ENCODE results near the gene NUP35.
"Not testable (repeated sequence)": the region's sequence is repeated elsewhere in the genome, so short reads cannot be mapped to it uniquely, and the experiment has no call there.

NUP35 gene

DNA sequence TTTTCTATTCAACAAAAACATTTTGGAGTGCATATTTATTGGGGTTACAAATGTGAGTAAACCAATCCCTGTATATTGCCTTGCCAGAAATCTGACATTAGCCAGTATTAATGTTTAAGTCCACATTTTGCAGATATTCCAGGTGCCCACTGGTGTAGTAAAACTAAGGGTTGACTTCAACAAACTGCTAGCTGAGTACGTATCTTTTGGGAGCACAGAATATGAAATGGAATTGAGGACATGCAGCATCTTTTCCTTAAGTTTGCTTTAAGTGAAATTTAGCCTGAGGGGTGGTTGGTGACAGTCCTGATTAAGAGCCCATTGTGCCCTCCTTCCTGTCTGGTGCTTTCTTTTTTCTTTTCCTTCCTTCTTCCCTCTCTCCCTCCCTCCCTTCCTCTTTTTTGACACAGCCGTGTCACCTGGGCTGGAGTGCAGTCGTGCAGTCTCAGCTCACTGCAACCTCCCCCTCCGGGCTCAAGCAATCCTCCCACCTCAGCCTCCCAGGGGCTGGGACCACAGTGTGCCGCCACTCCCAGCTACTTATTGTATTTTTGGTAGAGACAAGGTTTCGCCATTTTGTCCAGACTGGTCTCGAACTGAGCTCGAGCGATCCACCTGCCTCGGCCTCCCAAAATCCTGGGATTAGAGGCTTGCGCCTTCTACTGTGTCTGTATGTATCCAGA, 1.6 kb downstream of the NUP35 start:
- DNase-seq (ENCODE audit: low read depth, low spot score): no peak
- H3K4me3 ChIP-seq (ENCODE audit: low read length): peak overlapping the region; percentile 96

DNA sequence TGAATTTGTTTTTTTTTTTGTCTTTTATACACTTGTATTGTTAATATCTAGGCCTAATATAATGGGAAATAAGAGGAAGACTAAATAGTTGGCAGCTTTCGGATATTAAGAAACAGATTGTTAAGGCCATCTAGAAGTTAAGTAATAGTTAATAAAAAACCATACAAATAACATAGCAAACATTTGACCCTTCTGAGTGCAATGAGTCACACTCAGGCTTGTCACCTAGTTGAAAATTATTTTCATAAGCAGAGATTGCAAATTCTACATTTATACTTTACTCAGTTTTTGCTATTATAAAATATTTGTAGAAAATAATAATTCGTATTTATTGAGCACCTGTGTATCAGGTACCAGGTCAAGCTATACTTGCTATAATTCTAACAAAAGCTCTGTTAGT, 2.4 kb downstream of the NUP35 start:
- no peak overlapping the region for H3K4me3 ChIP-seq (ENCODE audit: low read length)
- DNase-seq (ENCODE audit: low read depth, low spot score): no peak

DNA sequence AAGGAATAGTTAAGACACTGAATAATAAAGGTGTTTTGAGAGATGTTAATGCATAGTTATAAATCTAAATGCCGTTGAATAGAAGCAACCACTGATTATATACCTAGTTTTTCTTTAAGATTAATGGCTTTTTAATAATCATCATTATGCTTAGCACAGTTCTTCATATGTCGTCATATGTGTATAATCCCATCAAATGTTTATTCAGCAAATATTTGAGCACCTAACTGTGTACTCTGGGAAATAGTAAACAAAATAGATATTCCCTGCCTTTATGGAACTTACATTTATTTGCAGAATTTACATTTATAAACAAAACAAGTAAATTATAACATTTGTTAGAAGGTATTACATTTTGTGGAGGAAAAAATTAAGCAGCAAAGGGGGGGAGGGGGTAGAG, 9.8 kb downstream of the NUP35 start:
- no peak overlapping the region for H3K4me3 ChIP-seq (ENCODE audit: low read length)
- no peak for DNase-seq (ENCODE audit: low read depth, low spot score)

DNA sequence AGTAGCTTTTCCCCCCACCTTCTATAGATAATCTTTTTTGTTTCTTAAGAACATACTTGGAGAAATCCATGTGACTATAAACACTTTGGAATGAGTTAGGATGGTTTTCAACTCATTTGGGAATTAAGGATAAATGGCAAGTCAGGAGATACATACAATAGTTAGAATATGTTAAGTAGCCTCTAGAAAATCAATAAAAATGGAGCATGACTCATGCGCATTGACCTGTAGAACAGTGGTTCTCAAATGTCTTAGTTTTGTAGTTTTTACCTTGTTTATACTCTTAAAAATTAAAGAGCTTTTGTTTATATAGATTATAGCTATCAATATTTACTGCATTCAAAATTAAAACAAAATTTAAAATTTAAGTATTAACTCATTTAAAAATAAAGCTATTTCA, 24.7 kb downstream of the NUP35 start:
- no peak overlapping the region for H3K4me3 ChIP-seq (ENCODE audit: low read length)
- no peak for DNase-seq (ENCODE audit: low read depth, low spot score)

DNA sequence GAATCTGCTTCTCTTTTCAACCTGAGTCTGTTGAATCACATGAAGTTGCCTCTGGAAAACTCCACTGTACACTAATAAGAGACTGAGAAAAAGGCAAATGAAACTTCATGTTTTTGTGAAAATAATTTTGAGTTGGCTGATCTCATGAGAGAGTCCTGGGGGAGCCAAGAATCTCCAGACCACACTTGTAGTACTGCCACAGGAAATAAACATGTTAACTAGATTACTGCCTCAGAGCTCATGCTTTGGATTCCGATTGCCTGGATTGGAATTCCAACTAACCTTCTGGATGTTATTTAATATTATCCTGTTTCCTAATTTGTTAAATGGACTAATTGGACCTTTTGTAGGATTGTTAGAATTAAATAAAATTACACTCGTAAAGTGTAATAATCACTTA, 25.2 kb downstream of the NUP35 start:
- no peak overlapping the region for H3K4me3 ChIP-seq (ENCODE audit: low read length)
- DNase-seq (ENCODE audit: low read depth, low spot score): no peak

DNA sequence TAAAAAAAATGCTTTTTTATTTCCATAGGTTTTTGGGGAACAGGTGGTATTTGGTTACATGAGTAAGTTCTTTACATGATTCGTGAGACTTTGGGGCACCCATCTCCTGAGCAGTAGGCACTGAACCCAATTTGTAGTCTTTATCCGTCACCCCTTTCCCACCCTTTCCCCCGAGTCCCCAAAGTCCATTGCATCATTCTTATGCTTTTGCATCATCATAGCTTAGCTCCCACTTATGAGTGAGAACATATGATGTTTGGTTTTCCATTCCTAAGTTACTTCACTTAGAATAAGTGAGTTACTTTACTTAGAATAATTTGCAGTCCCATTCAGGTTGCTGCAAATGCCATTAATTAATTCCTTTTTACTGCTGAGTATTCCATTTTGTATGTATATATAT, 28.0 kb downstream of the NUP35 start:
- not testable (repeated sequence) for DNase-seq (ENCODE audit: low read depth, low spot score); H3K4me3 ChIP-seq (ENCODE audit: low read length)

DNA sequence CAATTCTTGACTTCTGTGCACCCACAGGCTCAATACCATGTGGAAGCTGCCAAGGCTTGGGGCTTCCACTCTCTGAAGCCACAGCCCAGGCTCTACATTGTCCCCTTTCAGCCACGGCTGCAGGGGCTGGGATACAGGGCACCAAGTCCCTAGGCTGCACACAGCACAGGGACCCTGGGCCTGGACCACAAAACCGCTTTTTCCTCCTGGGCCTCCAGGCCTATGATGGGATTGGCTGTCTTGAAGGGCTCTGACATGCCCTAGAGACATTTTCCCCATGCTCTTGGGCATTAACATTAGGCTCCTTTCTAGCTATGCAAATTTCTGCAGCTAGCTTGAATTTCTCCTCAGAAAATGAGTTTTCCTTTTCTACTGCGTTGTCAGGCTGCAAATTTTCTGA, 29.7 kb downstream of the NUP35 start:
- DNase-seq (ENCODE audit: low read depth, low spot score): no peak

DNA sequence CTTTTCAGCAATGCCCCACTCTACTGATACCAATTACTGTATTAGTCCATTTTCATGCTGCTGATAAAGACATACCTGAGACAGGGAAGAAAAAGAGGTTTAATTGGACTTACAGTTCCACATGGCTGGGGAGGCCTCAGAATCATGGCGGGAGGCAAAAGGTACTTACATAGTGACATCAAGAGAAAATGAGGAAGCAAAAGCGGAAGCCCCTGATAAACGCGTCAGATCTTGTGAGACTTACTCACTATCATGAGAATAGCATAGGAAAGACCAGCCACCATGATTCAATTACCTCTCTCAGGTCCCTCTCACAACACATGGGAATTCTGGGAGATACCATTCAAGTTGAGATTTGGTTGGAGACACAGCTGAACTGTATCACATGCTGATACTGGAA, 30.5 kb downstream of the NUP35 start:
- not testable (repeated sequence) for DNase-seq (ENCODE audit: low read depth, low spot score)

More for the DNA sequence above, 29.7 kb downstream of the NUP35 start:
- H3K4me3 ChIP-seq (ENCODE audit: low read length): no peak overlapping the region

DNA sequence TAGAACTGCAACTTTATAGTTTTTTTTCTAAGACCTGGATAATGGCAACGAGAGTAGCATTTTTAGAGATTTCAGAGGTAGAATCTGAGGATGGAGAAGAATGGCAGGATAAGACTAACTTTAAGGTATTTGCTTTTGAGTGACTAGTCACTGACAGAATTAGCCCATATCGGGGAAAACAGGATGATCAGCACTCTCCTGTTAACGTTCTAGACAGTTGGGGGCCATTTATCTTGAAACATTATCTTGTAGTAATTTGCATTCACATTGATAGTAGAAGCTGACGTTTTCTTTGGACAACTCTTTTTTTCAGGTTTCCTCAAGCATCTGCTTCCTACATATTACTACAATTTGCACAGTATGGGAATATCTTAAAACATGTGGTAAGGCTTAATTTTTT, 32.9 kb downstream of the NUP35 start:
- H3K4me3 ChIP-seq (ENCODE audit: low read length): no peak overlapping the region
- no peak for DNase-seq (ENCODE audit: low read depth, low spot score)

More for the DNA sequence above, 30.5 kb downstream of the NUP35 start:
- H3K4me3 ChIP-seq (ENCODE audit: low read length): not testable (repeated sequence)

DNA sequence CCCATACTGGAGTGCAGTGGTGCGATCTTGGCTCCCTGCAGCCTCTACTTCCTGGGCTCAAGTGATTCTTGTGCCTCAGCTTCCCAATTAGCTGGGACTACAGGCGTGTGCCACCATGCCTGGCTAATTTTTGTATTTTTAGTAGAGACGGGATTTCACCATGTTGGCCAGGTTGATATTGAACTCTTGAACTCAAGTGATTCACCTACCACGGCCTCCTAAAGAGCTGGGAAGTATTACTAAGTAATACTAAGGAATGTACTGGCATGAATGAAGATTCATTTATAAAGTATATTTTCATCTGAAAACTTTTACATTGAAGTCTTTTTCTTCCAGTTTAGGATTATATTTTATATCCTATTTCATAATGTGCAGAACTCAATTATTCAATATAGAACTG, 38.1 kb downstream of the NUP35 start:
- no peak for DNase-seq (ENCODE audit: low read depth, low spot score)
- no peak overlapping the region for H3K4me3 ChIP-seq (ENCODE audit: low read length)

DNA sequence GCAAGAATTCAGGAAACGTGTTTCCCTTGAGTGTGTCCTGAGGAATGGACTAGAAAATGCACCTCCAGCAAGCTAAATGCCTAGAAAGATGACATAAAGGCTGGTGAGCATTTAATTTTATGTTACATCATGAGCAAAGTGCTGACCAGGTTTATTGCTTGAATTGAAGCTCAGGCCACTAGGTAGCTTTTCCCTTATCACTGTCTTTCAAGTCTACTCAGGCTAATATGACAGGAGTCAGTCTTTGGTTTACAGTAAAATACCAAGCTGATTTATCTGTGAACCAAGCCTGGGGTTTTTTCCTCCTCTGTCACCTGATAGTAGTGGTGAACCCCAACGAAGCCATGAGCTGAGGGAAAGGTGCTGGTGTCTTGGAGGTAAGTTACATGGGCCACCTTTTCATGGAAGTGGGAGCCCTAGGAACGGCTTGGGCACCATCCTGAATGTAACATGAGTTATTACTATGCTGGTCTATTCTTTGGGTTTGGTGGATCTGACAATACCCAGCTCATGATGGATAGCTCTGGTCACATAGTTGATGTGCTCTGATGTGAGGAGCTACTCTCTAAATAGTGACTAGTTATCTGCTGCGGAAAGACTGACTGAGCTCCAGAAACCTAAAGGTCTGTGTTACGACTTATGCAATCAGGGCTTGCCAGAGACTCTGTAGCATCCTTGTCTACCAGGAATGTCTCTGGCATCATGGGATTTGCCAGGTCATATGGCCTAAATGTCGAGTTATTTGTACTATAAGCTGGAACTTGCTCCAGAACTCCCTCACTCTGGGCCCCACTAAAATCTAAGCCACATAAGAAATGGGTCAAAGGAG, 39.8 kb downstream of the NUP35 start:
- no peak overlapping the region for H3K4me3 ChIP-seq (ENCODE audit: low read length)
- no peak for DNase-seq (ENCODE audit: low read depth, low spot score)

DNA sequence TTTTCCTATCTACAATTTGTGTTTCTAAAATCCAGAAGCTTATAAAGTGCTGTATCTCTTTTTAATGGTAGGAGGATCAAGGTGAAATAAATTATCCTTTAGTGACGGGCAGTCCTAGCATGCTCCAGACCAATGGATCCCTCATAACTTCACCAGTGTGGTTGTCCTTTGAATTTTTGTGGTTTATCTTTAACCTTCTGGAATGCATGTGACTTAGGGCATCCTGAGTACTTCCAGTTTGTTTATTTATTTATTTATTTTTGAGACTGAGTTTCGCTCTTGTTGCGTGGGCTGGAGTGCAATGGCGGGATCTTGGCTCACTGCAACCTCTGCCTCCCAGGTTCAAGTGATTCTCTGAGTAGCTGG, 40.4 kb downstream of the NUP35 start:
- no peak overlapping the region for H3K4me3 ChIP-seq (ENCODE audit: low read length)
- DNase-seq (ENCODE audit: low read depth, low spot score): no peak

DNA sequence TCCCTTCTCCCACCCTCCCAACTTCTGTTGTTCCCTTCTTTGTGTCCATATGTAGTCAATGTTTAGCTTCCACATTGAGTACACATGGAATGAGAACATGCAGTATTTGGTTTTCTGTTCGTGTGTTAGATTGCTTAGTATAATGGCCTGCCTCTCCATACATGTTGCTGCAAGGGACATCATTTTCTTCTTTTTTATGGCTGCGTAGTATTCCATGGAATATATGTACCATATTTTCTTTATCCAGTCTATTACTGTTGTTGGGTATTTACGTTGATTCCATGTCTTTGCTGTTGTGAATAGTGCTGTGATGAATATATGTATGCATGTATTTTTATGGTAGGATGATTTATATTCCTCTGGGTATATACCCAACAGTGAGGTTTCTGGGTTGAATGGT, 42.0 kb downstream of the NUP35 start:
- no peak overlapping the region for H3K4me3 ChIP-seq (ENCODE audit: low read length)
- DNase-seq (ENCODE audit: low read depth, low spot score): no peak

DNA sequence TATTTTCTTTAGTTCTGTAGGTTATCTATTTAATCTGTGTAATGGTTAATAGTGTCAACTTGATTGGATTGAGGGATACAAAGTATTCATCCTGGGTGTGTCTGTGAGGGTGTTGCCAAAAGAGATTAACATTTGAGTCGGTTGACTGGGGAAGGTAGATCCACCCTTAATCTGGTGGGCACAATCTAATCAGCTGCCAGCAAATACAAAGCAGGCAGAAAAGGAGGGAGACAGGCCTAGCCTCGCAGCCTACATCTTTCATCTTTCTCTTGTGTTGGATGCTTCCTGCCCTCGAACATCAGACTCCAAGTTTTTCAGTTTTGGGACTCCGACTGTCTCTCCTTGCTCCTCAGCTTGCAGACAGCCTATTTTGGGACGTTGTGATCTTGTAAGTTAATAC, 42.7 kb downstream of the NUP35 start:
- not testable (repeated sequence) for DNase-seq (ENCODE audit: low read depth, low spot score); H3K4me3 ChIP-seq (ENCODE audit: low read length)

DNA sequence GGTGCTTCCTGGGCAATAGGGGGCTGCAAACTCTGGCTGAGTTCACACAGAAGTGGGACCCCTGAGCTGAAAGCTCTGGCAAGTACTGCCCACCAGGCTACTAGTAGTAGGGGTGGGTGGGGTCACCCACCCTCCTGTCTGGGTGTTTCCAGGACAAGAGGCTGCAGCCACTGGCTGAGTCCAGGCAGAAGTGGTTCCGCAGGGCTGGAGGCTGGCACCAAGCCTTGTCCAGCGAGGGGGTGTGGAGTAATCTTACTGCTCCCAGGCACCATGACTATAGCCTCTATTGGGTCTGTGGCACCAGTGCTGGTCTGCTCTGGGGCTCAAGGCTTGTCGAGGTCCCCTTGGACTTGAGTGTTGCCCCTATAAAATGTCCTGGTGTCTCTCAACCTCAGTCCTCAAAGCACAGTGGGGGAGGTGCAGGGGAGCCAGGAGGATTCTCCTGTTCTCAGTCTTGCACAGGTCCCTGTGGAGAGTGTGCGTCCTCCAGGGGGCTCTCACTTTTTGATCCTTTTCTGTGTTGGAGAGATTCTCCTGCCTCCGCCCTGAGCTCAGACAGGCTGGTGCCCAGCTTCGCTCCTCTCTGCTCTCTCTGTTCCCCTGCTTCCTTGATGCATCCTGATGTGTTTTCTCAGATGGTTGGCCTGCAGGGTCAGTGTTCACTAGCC, 48.1 kb downstream of the NUP35 start:
- no peak overlapping the region for H3K4me3 ChIP-seq (ENCODE audit: low read length)
- no peak for DNase-seq (ENCODE audit: low read depth, low spot score)

DNA sequence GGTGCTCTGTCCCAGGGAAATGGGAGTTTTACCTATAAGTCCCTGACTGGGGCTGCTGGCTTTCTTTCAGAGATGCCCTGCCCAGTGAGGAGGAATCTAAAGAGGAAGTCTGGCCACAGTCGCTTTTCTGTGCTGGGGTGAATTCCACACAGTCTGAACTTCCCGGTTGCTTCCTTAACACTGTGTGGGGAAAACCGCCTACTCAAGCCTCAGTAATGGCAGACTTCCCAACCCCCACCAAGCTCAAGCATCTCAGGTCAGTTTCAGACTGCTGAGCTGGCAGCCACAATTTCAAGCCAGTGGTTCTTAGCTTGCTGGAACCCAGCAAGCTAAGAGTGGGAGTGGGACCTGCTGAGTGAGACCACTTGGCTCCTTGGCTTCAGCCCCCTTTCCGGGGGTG, 54.9 kb downstream of the NUP35 start:
- no peak for DNase-seq (ENCODE audit: low read depth, low spot score)
- H3K4me3 ChIP-seq (ENCODE audit: low read length): no peak overlapping the region

DNA sequence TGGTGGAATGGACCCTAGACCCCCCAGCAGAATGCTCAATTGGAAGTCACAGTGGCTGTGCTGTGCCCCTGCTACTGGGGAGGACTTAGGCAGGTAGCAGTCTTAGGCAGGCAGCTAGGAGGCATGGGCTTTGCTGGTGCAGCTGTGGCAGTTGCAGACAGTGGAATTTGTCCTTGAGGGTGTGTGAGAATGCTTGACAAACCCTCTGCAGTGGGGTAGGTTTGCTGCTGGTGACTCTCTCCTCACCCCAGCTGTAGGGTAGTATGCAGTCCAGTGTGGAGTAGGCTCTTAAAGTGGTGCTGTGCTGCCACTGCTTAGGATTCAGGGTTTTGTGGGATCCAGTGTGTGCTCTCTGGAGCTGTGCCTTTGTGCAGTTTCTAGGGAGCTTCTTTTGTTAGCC, 61.3 kb downstream of the NUP35 start:
- DNase-seq (ENCODE audit: low read depth, low spot score): no peak
- no peak overlapping the region for H3K4me3 ChIP-seq (ENCODE audit: low read length)

DNA sequence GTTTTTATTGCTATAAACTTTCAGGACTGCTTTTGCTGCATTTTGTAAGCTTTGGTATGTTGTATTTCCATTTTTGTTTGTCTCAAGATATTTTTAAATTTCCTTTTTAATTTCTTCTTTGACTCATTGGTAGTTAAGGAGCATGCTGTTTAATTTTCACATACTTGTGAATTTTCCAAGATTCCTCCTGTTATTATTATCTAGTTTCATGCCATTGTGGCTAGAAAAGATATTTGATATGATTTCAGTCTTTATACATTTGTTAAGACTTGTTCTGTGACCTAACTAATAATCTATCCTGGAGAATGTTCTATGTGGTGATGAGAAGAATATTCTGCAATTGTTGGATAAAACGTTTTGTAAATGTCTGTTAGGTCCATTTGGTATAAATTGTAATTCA, 62.1 kb downstream of the NUP35 start:
- H3K4me3 ChIP-seq (ENCODE audit: low read length): no peak overlapping the region
- no peak for DNase-seq (ENCODE audit: low read depth, low spot score)

DNA sequence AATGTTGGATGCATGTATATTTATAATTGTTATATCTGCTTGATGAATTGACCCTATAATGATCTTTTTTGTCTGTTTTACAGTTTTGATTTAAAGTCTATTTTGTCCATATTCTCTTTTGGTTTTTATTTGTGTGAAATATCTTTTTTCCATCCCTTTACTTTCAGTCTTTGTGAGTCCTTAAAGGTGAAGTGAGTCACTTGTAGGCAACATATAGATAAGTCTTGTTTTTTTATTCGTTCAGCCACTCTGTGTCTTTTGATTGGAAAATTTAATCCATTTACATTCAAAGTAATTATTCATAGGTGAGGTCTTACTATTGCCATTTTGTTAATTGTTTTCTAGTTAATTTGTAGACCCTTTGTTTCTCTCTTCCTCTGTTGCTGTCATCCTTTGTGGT, 62.5 kb downstream of the NUP35 start:
- no peak for DNase-seq (ENCODE audit: low read depth, low spot score)
- H3K4me3 ChIP-seq (ENCODE audit: low read length): no peak overlapping the region

DNA sequence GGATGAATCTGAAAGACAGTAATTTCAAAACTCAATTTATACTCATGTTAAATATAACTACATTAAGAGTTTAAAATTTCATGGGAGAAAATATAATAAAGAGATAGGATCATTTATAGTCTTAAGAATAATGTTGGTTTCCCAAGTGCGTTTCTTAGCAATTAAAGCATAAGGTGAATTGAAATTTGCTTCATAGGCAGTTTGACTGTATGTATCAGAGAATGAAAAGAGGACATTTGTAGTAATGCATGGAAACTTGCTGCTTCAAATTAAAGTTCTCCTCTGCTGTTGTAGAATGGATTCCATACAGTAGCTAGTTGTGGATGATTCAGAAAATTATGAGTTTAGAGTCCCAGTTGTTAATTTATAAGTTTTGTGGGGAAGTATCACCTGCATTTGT, 68.1 kb downstream of the NUP35 start:
- H3K4me3 ChIP-seq (ENCODE audit: low read length): no peak overlapping the region
- no peak for DNase-seq (ENCODE audit: low read depth, low spot score)

Data from Jurkat, Clone E6-1 (cell line).